NT2/D1 (cell line): ENCODE results near the gene RND1.

Experiments
- SUZ12 ChIP-seq: IDR thresholded peaks from 2 replicates; pipeline ENCODE4 v1.6.1; 2011; ENCODE audit not compliant: insufficient read length, insufficient read depth; ENCODE audit errors: extremely low read depth
- YY1 ChIP-seq: IDR thresholded peaks from 2 replicates; pipeline ENCODE4 v1.6.1; 2011; ENCODE audit not compliant: insufficient read length, insufficient read depth

- TF ChIP-seq SUZ12, result no peak
- TF ChIP-seq YY1, result peak; percentile 91
Observed at GRCh38 chr12:48851883-48852733, 13.6 kb downstream of the RND1 start, which contains the start of gene DDX23.
